ENCODE data around the gene PPP1R27.
A peak's percentile ranks its signal among the peaks of the same experiment; 100 is the strongest.

PPP1R27 gene

GRCh38 chr17:81831957-81832607 is 2.8 kb downstream of the PPP1R27 start:
- no peak for TF ChIP-seq CTCF (IDR thresholded peaks at IDR 0.05; ENCODE audit: low read depth, low read length)
- Histone ChIP-seq H3K4me1 (no peaks in the 10 kb centered on the region), H3K4me3 (ENCODE audit: low read depth, low read length) (peak overlapping the region; percentile 84), H3K9me3 (no peaks in the 10 kb centered on the region), H3K27me3 (no peaks in the 10 kb centered on the region), H3K36me3 (no peaks in the 10 kb centered on the region)
- no peak for DNase-seq

GRCh38 chr17:81831563-81831956 is 3.3 kb downstream of the PPP1R27 start:
- DNase-seq = no peak
- Histone ChIP-seq H3K4me3 (ENCODE audit: low read depth, low read length) (peak overlapping the region; percentile 84; the same call in 1 of the 2 replicates), H3K27me3 (no peaks in the 10 kb centered on the region), H3K36me3 (no peaks in the 10 kb centered on the region), H3K9me3 (no peaks in the 10 kb centered on the region), H3K4me1 (no peaks in the 10 kb centered on the region)
- no peak for TF ChIP-seq CTCF (IDR thresholded peaks at IDR 0.05; ENCODE audit: low read depth, low read length)

GRCh38 chr17:81829858-81830257 is 5.0 kb downstream of the PPP1R27 start:
- Histone ChIP-seq H3K9me3 (no peaks in the 10 kb centered on the region), H3K4me3 (ENCODE audit: low read depth, low read length) (no peak overlapping the region), H3K4me1 (no peaks in the 10 kb centered on the region), H3K27me3 (no peaks in the 10 kb centered on the region), H3K36me3 (no peaks in the 10 kb centered on the region)
- TF ChIP-seq CTCF (IDR thresholded peaks at IDR 0.05; ENCODE audit: low read depth, low read length) = no peak
- DNase-seq = no peak

GRCh38 chr17:81828656-81829055 is 6.2 kb downstream of the PPP1R27 start:
- DNase-seq = no peak
- Histone ChIP-seq H3K9me3 (no peaks in the 10 kb centered on the region), H3K36me3 (no peaks in the 10 kb centered on the region; the same call in 1 of the 2 replicates), H3K4me3 (ENCODE audit: low read depth, low read length) (no peak overlapping the region), H3K27me3 (no peaks in the 10 kb centered on the region), H3K4me1 (no peaks in the 10 kb centered on the region)
- no peak for TF ChIP-seq CTCF (IDR thresholded peaks at IDR 0.05; ENCODE audit: low read depth, low read length)

- no peaks in the 10 kb centered on the region for H3K9me3 ChIP-seq
- no peak overlapping the region for H3K4me3 ChIP-seq (ENCODE audit: low read depth, low read length)
- no peak for DNase-seq
- H3K4me1 ChIP-seq = peaks cover 7% of the 10 kb centered on the region
- peaks cover 4% of the 10 kb centered on the region; the same call in 1 of the 2 replicates for H3K36me3 ChIP-seq
- H3K27me3 ChIP-seq = no peaks in the 10 kb centered on the region
- TF ChIP-seq CTCF (IDR thresholded peaks at IDR 0.05; ENCODE audit: low read depth, low read length) = no peak
These were observed 8.9 kb downstream of the PPP1R27 start for GRCh38 chr17:81825841-81826466.

- no peaks in the 10 kb centered on the region for H3K9me3 ChIP-seq
- no peak for DNase-seq
- peaks cover 7% of the 10 kb centered on the region for H3K4me1 ChIP-seq
- peaks cover 4% of the 10 kb centered on the region; the same call in 1 of the 2 replicates for H3K36me3 ChIP-seq
- no peak overlapping the region for H3K4me3 ChIP-seq (ENCODE audit: low read depth, low read length)
- no peak for TF ChIP-seq CTCF (IDR thresholded peaks at IDR 0.05; ENCODE audit: low read depth, low read length)
- no peaks in the 10 kb centered on the region for H3K27me3 ChIP-seq
These were observed 10.3 kb downstream of the PPP1R27 start for GRCh38 chr17:81824595-81824994.
